Right lobe of liver (tissue), 4 donors: ENCODE results near the gene KREMEN2.
"Not testable (repeated sequence)": the region's sequence is repeated elsewhere in the genome, so short reads cannot be mapped to it uniquely, and the experiment has no call there.

Source experiments
- CTCF ChIP-seq, 4 donors: fragments of 200-600 bp in 3 of 4; fragments of 450-650 bp in 1 of 4; IDR thresholded peaks; one replicate each; pipeline versions ENCODE4 v1.5.1 to v1.8.0; 2016 to 2022; ENCODE audit warnings: antibody characterized with exemption in 4 of 4, mild to moderate bottlenecking in 2 of 4
- POLR2A ChIP-seq: fragments of 450-650 bp; IDR thresholded peaks from one replicate; pipeline ENCODE4 v1.6.1; 2017; ENCODE audit warnings: antibody characterized with exemption, mild to moderate bottlenecking
- donor health status: DM: no; HTN: no; CAD: no.
- donor health status: DM: no; HTN: no; CAD: no.
- donor health status: DM: no; HTN: yes; CAD: no.

- not testable (repeated sequence) for TF ChIP-seq CTCF (IDR thresholded peaks at IDR 0.05); POLR2A
These were observed 35.9 kb upstream of the KREMEN2 start for GRCh38 chr16:2928151-2928550.
